ENCODE results near the gene COPRS. TPM values are rescaled to one million over a fixed set of nuclear protein-coding genes. Genes with fewer than 3 reads are reported as not detected.
A peak's percentile ranks its signal among the peaks of the same experiment; 100 is the strongest.
"Not testable (repeated sequence)": the region's sequence is repeated elsewhere in the genome, so short reads cannot be mapped to it uniquely, and the experiment has no call there.

The COPRS gene
- total RNA-seq, 8 experiments from 2014 or later: 23.5 to 61.8 (median 28.4) TPM

DNA sequence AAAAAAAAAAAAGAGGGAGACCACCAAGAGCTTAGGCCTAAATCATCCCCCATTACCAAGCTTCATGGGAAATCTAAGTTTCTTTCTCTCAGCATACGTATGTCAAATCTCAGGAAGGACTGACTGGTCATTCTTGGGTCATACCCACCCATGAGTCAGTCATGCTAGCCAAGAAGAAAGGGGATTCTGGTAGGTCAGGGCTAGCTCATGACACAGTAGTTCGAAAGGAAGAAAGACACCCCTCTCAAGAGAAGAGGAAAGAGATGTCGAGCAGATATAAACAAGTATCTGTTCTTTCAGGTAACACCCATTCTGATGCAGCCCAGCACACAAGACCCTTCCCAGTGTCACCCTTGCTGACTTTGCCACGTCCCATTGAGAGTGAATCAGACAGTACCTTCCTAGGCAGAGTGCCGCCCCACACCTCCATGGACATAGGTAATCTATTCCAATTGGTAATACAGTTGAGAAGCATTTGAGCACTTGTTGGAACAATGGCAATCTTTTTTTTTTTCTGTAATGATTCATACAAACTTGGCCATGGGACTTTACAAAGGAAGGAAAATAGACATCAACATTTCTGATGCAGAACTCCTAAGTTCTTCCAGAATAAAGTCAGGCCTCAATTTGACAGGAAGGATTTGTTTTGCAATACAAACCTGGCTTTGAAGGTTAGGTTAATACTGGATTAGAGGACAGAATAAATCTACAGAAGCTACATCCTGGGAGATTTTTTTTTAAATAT is 38.2 kb downstream of the COPRS start:
- WGBS, 10 experiments: 50 to 95% (median 73%) methylated on average over 2 to 4 of the region's 5 CpGs; no CpG with 5 or more reads in 4 of the 10 experiments
- Histone ChIP-seq H3K4me3 (no peak overlapping the region), H3K4me1 (replicated peaks in 1 of 2) (no peaks in the 10 kb centered on the region), H3K27ac (no peak overlapping the region)
- in situ Hi-C loops (cut with MboI; ENCODE audit: low pct_unique_long_range_greater_than_20kb in 2 of 9, low sequenced_read_pairs in 9 of 9, unreplicated experiment in 9 of 9): no loop called here
- ATAC-seq (replicated peaks in 6 of 8): no peak

DNA sequence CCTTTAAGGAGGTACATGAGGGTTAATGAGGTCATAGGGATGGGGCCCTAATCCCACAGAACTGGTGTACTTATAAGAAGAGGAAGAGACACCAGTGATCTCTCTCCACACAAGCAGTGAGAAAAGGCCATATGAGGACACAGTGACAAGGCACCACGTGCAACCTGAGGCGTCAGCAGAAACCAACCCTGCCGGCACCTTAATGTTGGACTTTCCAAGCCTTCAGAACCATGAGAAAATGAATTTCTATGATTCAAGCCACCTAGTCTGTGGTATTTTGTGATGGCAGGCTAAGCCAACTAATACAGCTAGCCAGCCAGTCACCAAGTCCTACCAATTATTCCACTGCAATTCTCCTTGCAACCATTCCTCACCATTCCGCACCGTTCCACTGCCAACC is 39.5 kb downstream of the COPRS start:
- no peaks in the 10 kb centered on the region for H3K4me1 ChIP-seq (replicated peaks in 1 of 2)
- 93 to 100% (median 100%) methylated on average over 1 to 5 of the region's 5 CpGs; no CpG with 5 or more reads in 5 of the 10 experiments for WGBS, 10 experiments
- H3K4me3 ChIP-seq: no peak overlapping the region
- no peak for ATAC-seq (replicated peaks in 6 of 8)
- H3K27ac ChIP-seq: no peak overlapping the region
- in situ Hi-C loops (cut with MboI; ENCODE audit: low pct_unique_long_range_greater_than_20kb in 2 of 9, low sequenced_read_pairs in 9 of 9, unreplicated experiment in 9 of 9): no loop called here

DNA sequence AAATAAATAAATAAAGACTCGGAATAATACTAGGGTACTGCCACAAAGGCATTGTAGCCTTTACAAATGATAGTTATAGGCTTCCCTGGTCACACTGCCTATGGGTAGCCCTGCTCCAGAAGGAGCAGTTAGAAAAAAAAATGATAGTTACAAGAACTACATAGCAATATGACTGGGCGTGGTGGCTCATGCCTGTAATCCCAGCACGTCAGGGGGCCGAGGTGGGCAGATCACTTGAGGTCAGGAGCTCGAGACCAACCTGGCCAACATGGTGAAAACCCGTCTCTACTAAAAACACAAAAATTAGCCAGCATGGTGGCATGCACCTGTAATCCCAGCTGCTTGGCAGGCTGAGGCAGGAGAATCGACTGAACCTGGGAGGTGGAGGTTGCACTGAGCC is 40.2 kb downstream of the COPRS start:
- in situ Hi-C loops (cut with MboI; ENCODE audit: low pct_unique_long_range_greater_than_20kb in 2 of 9, low sequenced_read_pairs in 9 of 9, unreplicated experiment in 9 of 9); H3K27ac ChIP-seq; H3K4me3 ChIP-seq; ATAC-seq (replicated peaks in 6 of 8); H3K4me1 ChIP-seq (replicated peaks in 1 of 2): not testable (repeated sequence)
- 62 to 100% (median 87%) methylated on average over 1 to 7 of the region's 7 CpGs; no CpG with 5 or more reads in 1 of the 10 experiments for WGBS, 10 experiments

DNA sequence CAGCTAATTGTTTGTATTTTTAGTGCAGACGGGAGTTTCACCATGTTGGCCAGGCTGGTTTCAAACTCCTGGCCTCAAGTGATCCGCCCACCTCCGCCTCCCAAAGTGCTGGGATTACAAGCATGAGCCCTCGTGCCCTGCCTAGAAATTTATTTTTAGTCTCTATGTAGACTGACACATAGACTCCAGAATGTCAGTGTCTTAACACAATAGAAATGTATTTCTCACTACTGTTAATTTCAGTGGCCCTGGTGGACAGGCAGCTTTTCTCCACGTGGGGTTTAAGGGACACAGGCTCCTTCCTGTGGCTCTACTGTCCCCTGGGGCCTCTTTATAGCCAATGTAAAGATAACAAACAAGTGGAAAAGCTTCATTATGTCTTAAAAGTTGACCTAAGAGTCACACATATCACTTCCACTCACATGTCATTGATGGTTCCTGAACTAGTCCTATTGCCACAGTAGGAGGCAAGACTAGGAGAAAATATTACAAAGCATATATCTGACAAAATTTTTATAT is 43.8 kb downstream of the COPRS start:
- Histone ChIP-seq H3K4me3 (no peak overlapping the region), H3K27ac (no peak overlapping the region), H3K4me1 (replicated peaks in 1 of 2) (no peaks in the 10 kb centered on the region)
- no peak for ATAC-seq (replicated peaks in 6 of 8)
- 41 to 100% (median 67%) methylated on average over 1 to 5 of the region's 5 CpGs; no CpG with 5 or more reads in 3 of the 10 experiments for WGBS, 10 experiments
- in situ Hi-C loops (cut with MboI; ENCODE audit: low pct_unique_long_range_greater_than_20kb in 2 of 9, low sequenced_read_pairs in 9 of 9, unreplicated experiment in 9 of 9): no loop called here

DNA sequence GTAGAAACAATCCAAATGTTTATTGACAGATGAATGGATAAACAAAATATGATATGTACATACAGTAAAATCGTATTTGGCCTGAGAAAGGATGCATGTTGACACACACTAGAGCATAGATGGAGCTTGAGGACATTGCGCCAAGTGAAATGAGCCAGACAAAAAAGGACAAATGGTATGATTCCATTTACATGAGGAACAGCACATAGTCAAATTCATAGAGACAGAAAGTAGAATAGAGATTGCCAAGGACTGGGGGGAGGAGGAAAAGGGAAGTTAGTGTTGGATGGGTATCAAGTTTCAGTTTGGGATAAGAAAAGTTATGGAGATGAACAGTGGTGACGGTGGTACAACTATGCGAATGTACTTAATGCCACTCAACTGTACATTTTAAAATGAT is 47.9 kb downstream of the COPRS start:
- Histone ChIP-seq H3K4me3 (no peak overlapping the region), H3K27ac (no peak overlapping the region), H3K4me1 (replicated peaks in 1 of 2) (no peaks in the 10 kb centered on the region)
- ATAC-seq (replicated peaks in 6 of 8): peak in 1 of 8 experiments; percentile 37
- 42 to 100% (median 69%) methylated on average over 1 to 4 of the region's 4 CpGs; no CpG with 5 or more reads in 1 of the 10 experiments for WGBS, 10 experiments
- in situ Hi-C loops (cut with MboI; ENCODE audit: low pct_unique_long_range_greater_than_20kb in 2 of 9, low sequenced_read_pairs in 9 of 9, unreplicated experiment in 9 of 9): no loop called here

DNA sequence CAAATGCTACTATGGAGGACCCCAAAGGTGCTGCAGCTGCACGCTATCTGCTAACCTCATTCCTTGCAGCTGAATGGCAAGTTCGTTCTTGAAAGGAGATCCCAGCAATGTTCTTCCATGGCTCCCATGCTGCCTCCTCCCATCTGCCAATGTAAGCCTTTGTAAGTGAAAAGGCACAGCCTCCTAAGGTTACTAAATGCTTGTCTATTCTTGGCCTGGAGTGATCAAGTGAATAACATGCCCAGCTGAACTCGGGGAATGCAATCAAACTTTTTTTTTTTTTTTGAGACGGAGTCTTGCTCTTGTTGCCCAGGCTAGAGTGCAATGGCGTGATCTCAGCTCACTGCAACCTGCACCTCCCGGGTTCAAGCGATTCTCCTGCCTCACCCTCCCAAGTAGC is 49.2 kb downstream of the COPRS start:
- H3K27ac ChIP-seq; H3K4me1 ChIP-seq (replicated peaks in 1 of 2); H3K4me3 ChIP-seq; in situ Hi-C loops (cut with MboI; ENCODE audit: low pct_unique_long_range_greater_than_20kb in 2 of 9, low sequenced_read_pairs in 9 of 9, unreplicated experiment in 9 of 9); ATAC-seq (replicated peaks in 6 of 8): not testable (repeated sequence)
- WGBS, 10 experiments: 76 to 100% (median 90%) methylated on average over 1 to 6 of the region's 7 CpGs; no CpG with 5 or more reads in 4 of the 10 experiments

DNA sequence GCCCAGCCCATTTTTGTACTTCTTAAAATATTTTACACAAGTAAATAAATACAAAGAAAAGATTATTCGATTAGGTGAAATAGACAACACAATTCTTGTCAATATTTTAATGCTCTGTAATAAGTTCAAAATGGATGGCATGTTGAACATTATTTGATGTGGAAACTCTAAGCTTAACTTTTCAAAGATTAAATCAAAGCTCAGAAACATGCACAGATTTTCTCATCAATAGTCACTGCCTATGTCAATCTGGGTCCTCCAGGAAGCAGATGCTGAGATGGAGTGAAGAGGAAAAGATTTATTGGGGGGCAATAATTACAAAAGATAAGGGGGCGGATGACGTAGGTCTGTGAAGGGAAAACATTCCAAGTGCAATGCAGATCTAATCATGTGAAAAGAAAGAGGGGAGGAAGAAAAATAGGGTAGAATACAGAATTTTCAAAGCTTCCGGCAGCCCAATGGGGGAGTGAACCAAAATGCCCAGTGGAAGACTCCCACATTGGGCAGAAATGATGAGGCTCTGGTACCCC is 50.5 kb downstream of the COPRS start:
- no peak for ATAC-seq (replicated peaks in 6 of 8)
- in situ Hi-C loops (cut with MboI; ENCODE audit: low pct_unique_long_range_greater_than_20kb in 2 of 9, low sequenced_read_pairs in 9 of 9, unreplicated experiment in 9 of 9): no loop called here
- WGBS, 10 experiments: 57 to 96% (median 81%) methylated on average over 2 to 4 of the region's 4 CpGs; no CpG with 5 or more reads in 1 of the 10 experiments

DNA sequence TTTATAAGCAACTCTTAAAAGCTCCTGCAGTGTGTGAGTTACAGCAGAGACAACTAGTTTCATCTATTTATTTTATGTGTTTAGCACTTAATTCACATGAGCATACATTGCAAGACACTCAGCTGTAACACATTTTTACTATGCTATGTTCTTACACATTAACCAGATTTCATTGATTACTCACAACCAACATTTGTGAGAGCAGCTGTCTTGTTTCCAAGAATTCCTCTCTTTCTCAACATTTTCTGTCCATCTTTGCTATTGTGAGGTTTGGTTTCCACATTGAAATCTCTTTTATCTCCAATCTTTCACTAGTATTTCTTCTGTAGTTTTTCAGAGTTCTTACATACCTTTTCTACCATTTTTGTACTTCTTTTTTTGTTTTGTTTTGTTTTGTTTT is 51.2 kb downstream of the COPRS start:
- Histone ChIP-seq H3K4me3 (no peak overlapping the region), H3K27ac (no peak overlapping the region), H3K4me1 (replicated peaks in 1 of 2) (no peaks in the 10 kb centered on the region)
- ATAC-seq (replicated peaks in 6 of 8): no peak
- in situ Hi-C loops (cut with MboI; ENCODE audit: low pct_unique_long_range_greater_than_20kb in 2 of 9, low sequenced_read_pairs in 9 of 9, unreplicated experiment in 9 of 9): no loop called here

More for the DNA sequence above, 50.5 kb downstream of the COPRS start:
- no peak overlapping the region for H3K27ac ChIP-seq
- H3K4me3 ChIP-seq: no peak overlapping the region
- no peaks in the 10 kb centered on the region for H3K4me1 ChIP-seq (replicated peaks in 1 of 2)

DNA sequence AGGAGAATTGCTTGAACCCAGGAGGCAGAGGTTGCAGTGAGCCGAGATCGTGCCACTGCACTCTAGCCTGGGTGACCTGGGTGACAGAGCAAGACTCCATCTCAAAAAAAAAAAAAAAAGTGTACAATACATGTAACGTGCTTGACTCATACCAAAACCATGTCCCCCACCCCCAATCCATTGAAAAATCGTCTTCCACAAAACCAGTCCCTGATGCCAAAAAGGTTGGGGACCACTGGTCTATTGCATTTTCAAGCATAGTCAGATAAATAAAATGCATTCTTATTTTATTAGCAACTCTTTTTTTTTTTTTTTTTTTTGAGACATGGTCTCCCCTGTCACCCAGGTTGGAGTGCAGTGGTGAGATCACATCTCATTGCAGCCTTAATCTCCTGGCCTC is 52.1 kb downstream of the COPRS start:
- no peak overlapping the region for H3K27ac ChIP-seq
- WGBS, 10 experiments: 0 to 100% (median 80%) methylated on average over 1 to 2 of the region's 4 CpGs; no CpG with 5 or more reads in 3 of the 10 experiments
- H3K4me1 ChIP-seq (replicated peaks in 1 of 2): no peaks in the 10 kb centered on the region
- ATAC-seq (replicated peaks in 6 of 8): no peak
- H3K4me3 ChIP-seq: no peak overlapping the region
- in situ Hi-C loops (cut with MboI; ENCODE audit: low pct_unique_long_range_greater_than_20kb in 2 of 9, low sequenced_read_pairs in 9 of 9, unreplicated experiment in 9 of 9): no loop called here

DNA sequence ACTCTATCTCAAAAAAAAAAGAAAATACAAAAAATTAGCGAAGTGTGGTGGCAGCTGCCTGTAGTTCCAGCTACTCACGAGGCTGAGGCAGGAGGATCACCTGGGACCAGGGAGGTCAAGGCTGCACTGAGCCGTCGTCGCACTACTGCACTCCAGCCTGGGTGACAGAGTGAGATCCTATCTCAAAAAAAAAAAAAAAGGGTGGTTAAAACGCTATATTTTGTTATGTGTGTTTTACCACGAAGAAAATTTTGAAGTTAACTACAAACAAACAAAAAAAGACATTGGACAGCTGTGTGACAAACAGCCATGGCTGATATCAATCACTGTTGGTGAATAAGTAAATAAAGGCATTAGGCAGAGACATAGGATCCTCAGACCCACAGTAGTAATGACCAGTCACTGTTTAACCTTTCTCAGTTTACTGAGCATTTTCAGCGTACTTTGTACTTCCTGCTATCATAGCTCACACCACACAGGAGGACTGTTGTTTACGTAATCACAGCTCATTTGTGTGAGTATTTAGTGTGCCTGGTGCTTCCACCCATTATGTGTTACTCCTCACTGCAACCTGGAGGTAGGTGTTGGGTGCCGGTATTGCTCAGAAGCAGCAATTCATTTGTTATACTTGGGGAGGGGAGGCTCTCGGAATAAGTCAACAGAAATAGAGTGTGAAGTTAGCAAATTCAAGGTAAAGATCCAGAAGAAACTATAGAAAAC is 55.4 kb downstream of the COPRS start:
- in situ Hi-C loops (cut with MboI; ENCODE audit: low pct_unique_long_range_greater_than_20kb in 2 of 9, low sequenced_read_pairs in 9 of 9, unreplicated experiment in 9 of 9): no loop called here
- Histone ChIP-seq H3K27ac (no peak overlapping the region), H3K4me1 (replicated peaks in 1 of 2) (no peaks in the 10 kb centered on the region), H3K4me3 (no peak overlapping the region)
- WGBS, 10 experiments: 44 to 97% (median 78%) methylated on average over 4 to 10 of the region's 11 CpGs
- peak in 1 of 8 experiments; percentile 31 for ATAC-seq (replicated peaks in 6 of 8)

DNA sequence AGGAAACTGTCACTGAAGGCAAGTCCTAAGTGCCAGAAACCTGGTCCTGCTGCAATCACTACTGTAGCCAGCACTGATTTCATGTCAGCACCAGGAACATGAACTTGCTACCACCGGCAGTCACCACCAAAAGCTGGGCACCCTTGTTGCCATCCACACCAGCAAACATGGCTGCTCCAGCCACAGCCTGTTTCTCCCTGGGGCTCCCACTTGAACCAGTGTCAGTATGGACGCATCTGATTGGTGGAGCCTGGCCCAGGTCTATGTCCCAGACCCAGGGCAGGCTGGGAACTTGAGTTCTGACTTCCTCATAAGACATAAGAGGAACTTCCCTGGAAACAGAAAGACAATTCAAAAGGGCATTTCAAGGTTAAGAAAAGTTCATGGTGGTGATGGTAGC is 56.5 kb downstream of the COPRS start:
- WGBS, 10 experiments: 74 to 100% (median 100%) methylated on average over 1 to 2 of the region's 2 CpGs; no CpG with 5 or more reads in 5 of the 10 experiments
- H3K4me1 ChIP-seq (replicated peaks in 1 of 2): no peaks in the 10 kb centered on the region
- ATAC-seq (replicated peaks in 6 of 8): no peak
- H3K4me3 ChIP-seq: no peak overlapping the region
- in situ Hi-C loops (cut with MboI; ENCODE audit: low pct_unique_long_range_greater_than_20kb in 2 of 9, low sequenced_read_pairs in 9 of 9, unreplicated experiment in 9 of 9): no loop called here
- H3K27ac ChIP-seq: no peak overlapping the region

Measured in motor neuron (in vitro differentiated cells).